ENCODE measurements around the gene WNT3.
"Not testable (repeated sequence)": the region's sequence is repeated elsewhere in the genome, so short reads cannot be mapped to it uniquely, and the experiment has no call there.

DNA sequence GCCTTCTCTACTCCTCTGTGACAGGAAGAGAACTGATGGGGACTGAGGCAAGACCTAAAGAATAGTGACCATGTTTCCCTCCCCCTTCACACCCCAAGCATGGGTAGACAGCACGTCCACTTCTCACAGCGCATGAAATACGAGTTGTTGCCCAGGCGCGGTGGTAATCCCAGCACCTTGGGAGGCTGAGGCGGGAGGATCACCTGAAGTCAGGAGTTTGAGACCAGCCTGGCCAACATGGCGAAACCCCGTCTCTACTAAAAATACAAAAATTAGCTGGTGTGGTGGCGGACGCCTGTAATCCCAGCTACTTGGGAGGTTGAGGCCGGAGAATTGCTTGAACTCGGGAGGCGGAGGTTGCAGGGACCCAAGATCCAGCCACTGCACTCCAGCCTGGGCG is 49.6 kb downstream of the WNT3 start:
- TF ChIP-seq, protein P1, sequence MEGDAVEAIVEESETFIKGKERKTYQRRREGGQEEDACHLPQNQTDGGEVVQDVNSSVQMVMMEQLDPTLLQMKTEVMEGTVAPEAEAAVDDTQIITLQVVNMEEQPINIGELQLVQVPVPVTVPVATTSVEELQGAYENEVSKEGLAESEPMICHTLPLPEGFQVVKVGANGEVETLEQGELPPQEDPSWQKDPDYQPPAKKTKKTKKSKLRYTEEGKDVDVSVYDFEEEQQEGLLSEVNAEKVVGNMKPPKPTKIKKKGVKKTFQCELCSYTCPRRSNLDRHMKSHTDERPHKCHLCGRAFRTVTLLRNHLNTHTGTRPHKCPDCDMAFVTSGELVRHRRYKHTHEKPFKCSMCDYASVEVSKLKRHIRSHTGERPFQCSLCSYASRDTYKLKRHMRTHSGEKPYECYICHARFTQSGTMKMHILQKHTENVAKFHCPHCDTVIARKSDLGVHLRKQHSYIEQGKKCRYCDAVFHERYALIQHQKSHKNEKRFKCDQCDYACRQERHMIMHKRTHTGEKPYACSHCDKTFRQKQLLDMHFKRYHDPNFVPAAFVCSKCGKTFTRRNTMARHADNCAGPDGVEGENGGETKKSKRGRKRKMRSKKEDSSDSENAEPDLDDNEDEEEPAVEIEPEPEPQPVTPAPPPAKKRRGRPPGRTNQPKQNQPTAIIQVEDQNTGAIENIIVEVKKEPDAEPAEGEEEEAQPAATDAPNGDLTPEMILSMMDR (IDR thresholded peaks at IDR 0.05 in 8 of 11, conservative IDR thresholded peaks at IDR 0.05 in 3 of 11) = not testable (repeated sequence)
- TF ChIP-seq POLR2A, POLR2AphosphoS5 (IDR thresholded peaks at IDR 0.05): not testable (repeated sequence)

All from spleen (tissue), 7 donors.